Esophagus squamous epithelium (tissue), 5 donors: ENCODE measurements around the gene PLXNC1. TPM values are rescaled to one million over a fixed set of nuclear protein-coding genes. Genes with fewer than 3 reads are reported as not detected.

ENCODE experiments used
- DNase-seq: peaks from one replicate; lab custom pipeline; 2025; lab: John Stamatoyannopoulos, UW
- H3K27ac ChIP-seq, 4 donors: fragments of 200-600 bp; sonication (generic); one replicate each; pipeline ENCODE4 v1.5.1; 2016 to 2019; ENCODE audit warnings: mild to moderate bottlenecking in 1 of 4
- H3K27me3 ChIP-seq, 4 donors: fragments of 200-600 bp; sonication (generic); 1 replicate in 3 of 4; 2 replicates in 1 of 4; pipeline versions ENCODE4 v1.5.1 to v1.6.0; 2017 to 2021; ENCODE audit warnings: antibody characterized with exemption in 1 of 4
- H3K36me3 ChIP-seq, 3 donors: fragments of 200-600 bp; sonication (generic); one replicate each; pipeline ENCODE4 v1.5.1; 2016 to 2019
- H3K4me1 ChIP-seq, 3 donors: fragments of 200-600 bp; sonication (generic); one replicate each; pipeline ENCODE4 v1.5.1; 2017 to 2019
- H3K4me3 ChIP-seq, 4 donors: fragments of 200-600 bp; sonication (generic); 1 replicate in 3 of 4; 2 replicates in 1 of 4; pipeline ENCODE4 v1.5.1; 2016 to 2019; ENCODE audit warnings: mild to moderate bottlenecking in 2 of 4, moderate library complexity in 1 of 4
- H3K9me3 ChIP-seq, 3 donors: fragments of 200-600 bp; sonication (generic); one replicate each; pipeline ENCODE4 v1.5.1; 2016 to 2019
- POLR2A ChIP-seq, 4 donors: fragments of 450-650 bp; IDR thresholded peaks; one replicate each; pipeline ENCODE4 v1.6.1; 2017; ENCODE audit warnings: antibody characterized with exemption in 4 of 4, mild to moderate bottlenecking in 4 of 4, moderate library complexity in 3 of 4
- WGBS, 2 donors: methylation state at CpG; one replicate each; pipeline ENCODE4 v1.1.5; 2018; 5-methylcytosine and 5-hydroxymethylcytosine counted together
- intact Hi-C: fragments of 100-400 bp; cut with DNase I; formaldehyde crosslinking; loops from one replicate; pipeline ENCODE4 v1.15.0; 2022
- total RNA-seq, 4 donors: library from RNA; depleted of rRNA; stranded (reverse); fragments of >200 nt; gene quantifications; one replicate each; pipeline ENCODE4 v1.1.0, GENCODE V29; 2016
- TF ChIP-seq, protein P1 (sequence below), 6 experiments: fragments of 450-650 bp in 4 of 6; fragments of 200-600 bp in 2 of 6; sonication (generic) in 2 of 6; IDR thresholded peaks; one replicate each; pipeline ENCODE4 v1.5.1; 2016 to 2019; ENCODE audit warnings: antibody characterized with exemption in 6 of 6, mild to moderate bottlenecking in 4 of 6, moderate library complexity in 4 of 6
- donor health status: DM: yes; HTN: yes; CAD: no.

Gene PLXNC1
- total RNA-seq, 4 donors from 2014 or later = 1.0 to 6.7 (median 2.6) TPM

GRCh38 chr12:94116191-94116590, 32.2 kb upstream of the PLXNC1 start:
- Histone ChIP-seq H3K4me1 (no peaks in the 10 kb centered on the region), H3K9me3 (no peaks in the 10 kb centered on the region), H3K27me3 (no peaks in the 10 kb centered on the region), H3K27ac (no peak overlapping the region), H3K4me3 (no peak overlapping the region), H3K36me3 (no peaks in the 10 kb centered on the region)
- no peak for TF ChIP-seq POLR2A (IDR thresholded peaks at IDR 0.05)
- TF ChIP-seq, protein P1, sequence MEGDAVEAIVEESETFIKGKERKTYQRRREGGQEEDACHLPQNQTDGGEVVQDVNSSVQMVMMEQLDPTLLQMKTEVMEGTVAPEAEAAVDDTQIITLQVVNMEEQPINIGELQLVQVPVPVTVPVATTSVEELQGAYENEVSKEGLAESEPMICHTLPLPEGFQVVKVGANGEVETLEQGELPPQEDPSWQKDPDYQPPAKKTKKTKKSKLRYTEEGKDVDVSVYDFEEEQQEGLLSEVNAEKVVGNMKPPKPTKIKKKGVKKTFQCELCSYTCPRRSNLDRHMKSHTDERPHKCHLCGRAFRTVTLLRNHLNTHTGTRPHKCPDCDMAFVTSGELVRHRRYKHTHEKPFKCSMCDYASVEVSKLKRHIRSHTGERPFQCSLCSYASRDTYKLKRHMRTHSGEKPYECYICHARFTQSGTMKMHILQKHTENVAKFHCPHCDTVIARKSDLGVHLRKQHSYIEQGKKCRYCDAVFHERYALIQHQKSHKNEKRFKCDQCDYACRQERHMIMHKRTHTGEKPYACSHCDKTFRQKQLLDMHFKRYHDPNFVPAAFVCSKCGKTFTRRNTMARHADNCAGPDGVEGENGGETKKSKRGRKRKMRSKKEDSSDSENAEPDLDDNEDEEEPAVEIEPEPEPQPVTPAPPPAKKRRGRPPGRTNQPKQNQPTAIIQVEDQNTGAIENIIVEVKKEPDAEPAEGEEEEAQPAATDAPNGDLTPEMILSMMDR (IDR thresholded peaks at IDR 0.05) = no peak
- intact Hi-C loops = no loop called here
- DNase-seq = no peak
- 79 to 87% methylated on average over 2 of the region's 2 CpGs for WGBS, 2 donors

DNA sequence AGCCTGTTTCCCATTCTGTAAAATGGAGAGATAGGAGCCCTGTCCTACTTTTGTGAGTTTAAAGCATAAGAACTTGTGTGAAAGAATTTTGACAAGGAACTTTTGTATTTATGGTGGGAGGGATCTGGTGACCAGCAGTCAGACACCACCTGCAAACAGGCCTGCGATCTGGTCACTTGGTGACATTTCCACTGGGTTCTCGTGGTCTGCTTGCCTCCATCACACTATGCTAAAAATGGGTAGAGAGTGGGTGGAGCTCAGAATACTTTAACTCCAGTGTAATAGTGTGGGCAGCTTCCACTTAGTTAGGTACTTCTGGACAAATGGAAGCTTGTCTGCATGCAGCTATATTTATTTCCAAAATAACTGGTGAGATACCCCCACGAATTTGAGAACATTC, 26.5 kb upstream of the PLXNC1 start:
- no peaks in the 10 kb centered on the region for H3K9me3 ChIP-seq
- H3K4me3 ChIP-seq = no peak overlapping the region
- TF ChIP-seq, protein P1 (IDR thresholded peaks at IDR 0.05) = no peak
- no peak for TF ChIP-seq POLR2A (IDR thresholded peaks at IDR 0.05)
- no peaks in the 10 kb centered on the region for H3K36me3 ChIP-seq
- intact Hi-C loops = no loop called here
- no peak overlapping the region for H3K27ac ChIP-seq
- no peak for DNase-seq
- 32 to 57% methylated on average over 3 of the region's 3 CpGs for WGBS, 2 donors
- H3K27me3 ChIP-seq = peaks cover 0 to 12% (median 0%) of the 10 kb centered on the region in 4 donors
- no peaks in the 10 kb centered on the region for H3K4me1 ChIP-seq

DNA sequence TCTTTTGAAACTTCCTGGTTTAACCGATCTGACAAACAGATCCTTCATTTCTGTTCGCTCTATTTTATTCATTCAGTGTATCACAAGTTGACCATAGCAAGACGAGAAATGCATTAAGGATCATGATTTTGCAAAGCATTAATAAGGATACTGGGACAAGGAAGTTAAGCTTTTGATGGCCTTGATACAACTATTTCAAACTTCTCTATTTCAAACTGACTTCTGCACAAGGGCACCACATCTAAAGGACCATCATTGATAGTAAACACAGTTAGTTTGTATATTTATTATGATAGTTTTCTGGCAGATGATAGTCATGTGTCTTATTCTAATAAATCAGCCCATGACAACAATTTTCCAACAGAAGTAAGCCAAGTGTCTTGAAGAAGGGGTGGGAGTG, 25.8 kb upstream of the PLXNC1 start:
- 71 to 79% methylated on average over 3 of the region's 3 CpGs for WGBS, 2 donors
- H3K36me3 ChIP-seq = no peaks in the 10 kb centered on the region
- TF ChIP-seq, protein P1 (IDR thresholded peaks at IDR 0.05) = no peak
- TF ChIP-seq POLR2A (IDR thresholded peaks at IDR 0.05) = no peak

DNA sequence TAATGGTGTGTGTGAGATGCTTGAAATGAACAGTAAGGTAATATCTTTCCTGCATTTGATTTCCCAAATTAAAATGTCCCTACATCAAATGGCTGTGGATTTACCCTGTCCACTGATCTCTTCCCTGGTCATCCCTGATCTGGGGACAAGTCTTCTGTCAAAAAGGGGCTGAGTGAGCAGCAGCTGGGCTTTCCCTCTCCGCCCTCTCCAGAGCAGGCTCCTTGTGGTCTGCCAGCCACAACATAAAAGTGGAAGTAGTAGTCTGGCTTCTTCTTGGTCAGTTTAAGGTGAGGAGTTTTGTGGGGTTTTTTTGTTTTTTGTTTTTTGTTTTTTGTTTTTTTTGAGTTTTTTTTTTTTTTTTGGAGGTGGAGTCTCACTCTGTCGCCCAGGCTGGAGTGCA, 25.2 kb upstream of the PLXNC1 start:
- no peak overlapping the region for H3K4me3 ChIP-seq
- DNase-seq = no peak
- no peaks in the 10 kb centered on the region for H3K36me3 ChIP-seq
- WGBS, 2 donors = 63 to 91% methylated on average over 1 to 2 of the region's 2 CpGs
- intact Hi-C loops = no loop called here
- no peak overlapping the region for H3K27ac ChIP-seq
- no peaks in the 10 kb centered on the region for H3K4me1 ChIP-seq
- no peaks in the 10 kb centered on the region for H3K9me3 ChIP-seq
- no peak for TF ChIP-seq POLR2A (IDR thresholded peaks at IDR 0.05)
- TF ChIP-seq, protein P1 (IDR thresholded peaks at IDR 0.05) = no peak
- peaks cover 0 to 21% (median 0%) of the 10 kb centered on the region in 4 donors for H3K27me3 ChIP-seq

More for the DNA sequence above, 25.8 kb upstream of the PLXNC1 start:
- H3K9me3 ChIP-seq = no peaks in the 10 kb centered on the region
- H3K27me3 ChIP-seq = peaks cover 0 to 16% (median 0%) of the 10 kb centered on the region in 4 donors
- no peak overlapping the region for H3K27ac ChIP-seq
- no peak overlapping the region for H3K4me3 ChIP-seq
- DNase-seq = no peak
- H3K4me1 ChIP-seq = no peaks in the 10 kb centered on the region
- intact Hi-C loops = no loop called here

DNA sequence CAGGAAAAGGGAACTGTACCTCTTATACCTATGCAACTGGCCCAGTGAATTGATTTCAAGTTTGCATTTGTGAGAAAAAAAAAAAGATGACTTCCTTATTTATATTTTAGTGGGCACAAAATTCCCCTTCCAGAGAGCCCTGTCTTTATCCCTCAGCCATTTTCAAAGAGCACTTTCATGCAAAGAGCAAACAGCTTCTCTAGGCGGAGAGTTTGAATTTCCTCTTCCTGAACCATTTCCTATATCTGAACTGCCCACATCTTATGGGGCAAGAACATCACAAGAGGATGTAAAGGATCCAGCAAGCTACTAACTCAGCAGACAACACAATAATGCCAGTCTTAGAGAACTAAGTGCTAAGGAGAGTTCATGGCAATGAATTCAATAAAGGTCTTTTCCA, 22.3 kb upstream of the PLXNC1 start:
- Histone ChIP-seq H3K27ac (no peak overlapping the region), H3K9me3 (no peaks in the 10 kb centered on the region), H3K36me3 (no peaks in the 10 kb centered on the region), H3K4me1 (no peaks in the 10 kb centered on the region), H3K27me3 (peaks cover 0 to 36% (median 0%) of the 10 kb centered on the region in 4 donors), H3K4me3 (no peak overlapping the region)
- TF ChIP-seq, protein P1 (IDR thresholded peaks at IDR 0.05) = no peak
- no peak for TF ChIP-seq POLR2A (IDR thresholded peaks at IDR 0.05)
- no peak for DNase-seq
- intact Hi-C loops = no loop called here
- 40 to 70% methylated on average over 1 of the region's 1 CpG for WGBS, 2 donors
